HG03558 (cell line): Measurements from ENCODE around the gene TRIM75.
"Not testable (repeated sequence)": the region's sequence is repeated elsewhere in the genome, so short reads cannot be mapped to it uniquely, and the experiment has no call there.

Source experiments
- ATAC-seq: cut with Tn5 transposase; IDR thresholded peaks from one replicate; pipeline ENCODE4 v1.9.1; 2021; ENCODE audit warnings: moderate number of reproducible peaks; ENCODE audit not compliant: unreplicated experiment; ENCODE audit errors: extremely low read depth

Gene TRIM75

GRCh38 chr4:165073346-165073745, 19.7 kb downstream of the TRIM75 start:
- not testable (repeated sequence) for ATAC-seq

DNA sequence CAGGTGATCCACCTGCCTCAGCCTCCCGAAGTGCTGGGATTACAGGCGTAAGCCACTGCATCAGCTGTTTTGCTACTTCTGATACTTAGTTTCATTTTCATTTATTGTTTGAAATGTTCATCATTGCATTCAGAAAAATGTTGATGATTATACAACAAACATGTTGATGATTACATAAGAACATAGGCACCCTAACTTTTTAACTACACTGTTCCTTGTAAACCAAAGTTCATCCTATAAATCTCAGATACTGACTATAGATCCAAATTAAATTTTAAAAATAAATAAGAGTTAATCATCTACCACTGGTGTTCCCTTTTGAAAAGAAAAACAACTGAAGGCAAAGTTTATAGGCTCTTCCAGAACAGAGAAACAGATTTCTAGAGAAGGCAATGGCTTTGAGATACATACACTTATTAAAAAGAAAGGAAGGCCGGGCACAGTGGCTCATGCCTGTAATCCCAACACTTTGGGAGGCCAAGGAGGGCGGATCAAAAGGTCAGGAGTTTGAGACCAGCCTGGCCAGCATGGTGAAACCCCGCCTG, 23.4 kb downstream of the TRIM75 start:
- no peak for ATAC-seq

DNA sequence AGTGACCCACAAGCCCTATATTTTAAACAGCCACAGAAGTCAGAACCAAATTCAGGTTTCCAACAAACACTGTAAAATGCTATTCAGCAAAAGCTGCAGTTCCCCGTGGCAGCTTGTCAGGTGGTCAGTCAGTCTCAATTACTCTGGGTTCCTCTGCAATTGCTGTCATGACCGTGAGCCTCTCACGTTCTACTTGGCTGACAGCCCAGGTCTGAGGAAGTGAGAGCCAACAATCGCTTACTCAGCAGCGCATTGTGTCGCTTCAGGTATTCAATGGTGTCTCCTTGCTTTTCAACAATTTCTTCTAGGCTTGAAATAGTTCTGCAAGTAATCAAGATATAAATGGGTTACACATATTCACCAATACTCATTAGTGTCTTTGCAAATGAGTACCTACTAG, 25.8 kb downstream of the TRIM75 start:
- ATAC-seq: no peak

DNA sequence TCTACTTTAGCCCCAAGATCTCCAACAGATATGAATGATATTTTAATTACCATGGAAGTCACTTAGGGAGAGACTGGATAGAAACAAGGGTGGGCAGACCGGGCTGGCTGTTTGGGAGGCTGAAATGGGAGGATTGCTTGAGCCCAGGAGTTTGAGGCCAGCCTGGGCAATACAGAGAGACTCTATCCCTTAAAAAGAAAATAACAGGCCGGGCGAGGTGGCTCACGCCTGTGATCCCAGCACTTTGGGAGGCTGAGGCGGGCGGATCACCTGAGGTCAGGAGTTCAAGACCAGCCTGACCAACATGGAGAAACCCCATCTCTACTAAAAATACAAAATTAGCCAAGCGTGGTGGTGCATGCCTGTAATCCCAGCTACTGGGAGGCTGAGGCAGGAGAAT, 31.1 kb downstream of the TRIM75 start:
- not testable (repeated sequence) for ATAC-seq

GRCh38 chr4:165085946-165086345, 32.3 kb downstream of the TRIM75 start:
- ATAC-seq: no peak

GRCh38 chr4:165088366-165088765, 34.7 kb downstream of the TRIM75 start:
- no peak for ATAC-seq

DNA sequence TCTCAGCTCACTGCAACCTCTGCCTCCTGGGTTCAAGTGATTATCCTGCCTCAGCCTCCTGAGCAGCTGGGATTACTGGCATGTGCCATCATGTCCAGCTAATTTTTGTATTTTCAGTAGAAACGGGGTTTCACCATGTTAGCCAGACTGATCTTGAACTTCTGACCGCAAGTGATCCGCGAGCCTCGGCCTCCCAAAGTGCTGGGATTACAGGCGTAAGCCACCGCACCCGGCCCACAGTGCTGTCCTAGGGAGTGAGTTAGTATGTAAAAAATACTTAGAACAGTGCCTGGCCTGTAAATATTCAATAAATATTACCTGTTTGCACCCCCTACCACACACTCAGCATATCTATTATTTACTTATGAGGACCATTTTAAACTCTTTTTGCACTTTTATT, 38.5 kb downstream of the TRIM75 start:
- not testable (repeated sequence) for ATAC-seq

GRCh38 chr4:165094873-165095272, 41.2 kb downstream of the TRIM75 start:
- ATAC-seq: no peak

GRCh38 chr4:165095291-165095690, 41.6 kb downstream of the TRIM75 start:
- no peak for ATAC-seq

DNA sequence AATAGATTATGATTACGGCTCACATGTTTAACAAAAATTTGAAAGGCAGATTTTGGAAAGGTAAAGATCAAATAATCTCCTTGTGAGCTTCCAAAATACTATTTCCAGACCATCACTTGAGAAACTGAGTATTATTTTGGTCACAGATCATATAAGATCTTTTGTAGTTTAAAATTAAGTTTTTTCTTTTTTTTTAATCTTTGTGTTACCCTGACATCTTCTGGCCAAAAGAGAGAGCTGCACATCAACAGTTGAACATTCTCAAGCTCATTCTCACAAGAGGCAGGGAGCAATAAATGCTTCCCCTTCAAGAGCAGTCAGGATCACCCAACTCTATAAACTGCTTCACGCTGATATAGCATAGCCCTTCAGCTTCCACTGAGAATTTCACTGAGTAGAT, 43.1 kb downstream of the TRIM75 start:
- ATAC-seq: no peak

- no peak for ATAC-seq
Observed at GRCh38 chr4:165101641-165102040, 48.0 kb downstream of the TRIM75 start.

GRCh38 chr4:165106518-165106917, 52.9 kb downstream of the TRIM75 start:
- ATAC-seq: no peak
